ENCODE data around the gene ODAPH.

DNA sequence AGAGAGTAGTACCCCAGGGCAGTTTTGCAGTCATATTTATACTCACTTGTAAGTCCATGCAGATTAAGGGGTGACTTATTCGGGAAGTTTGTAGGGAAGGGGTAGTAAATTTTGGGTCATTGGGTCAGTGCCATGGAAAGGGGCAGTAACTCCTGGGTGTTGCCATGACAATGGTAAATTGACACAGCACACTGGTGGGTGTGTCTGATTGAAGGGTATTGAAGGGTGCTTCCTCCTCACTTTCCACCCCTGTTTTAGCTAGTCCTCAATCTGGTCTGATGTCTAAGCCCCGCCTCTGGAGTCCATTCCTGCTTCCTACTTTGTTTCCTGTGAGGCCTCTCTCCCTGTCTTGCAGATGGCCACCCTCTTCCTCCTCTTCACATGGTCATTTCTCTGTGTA, 11.9 kb downstream of the ODAPH start:
- TF ChIP-seq POLR2A (IDR thresholded peaks at IDR 0.05): no peak
- TF ChIP-seq, protein P1, sequence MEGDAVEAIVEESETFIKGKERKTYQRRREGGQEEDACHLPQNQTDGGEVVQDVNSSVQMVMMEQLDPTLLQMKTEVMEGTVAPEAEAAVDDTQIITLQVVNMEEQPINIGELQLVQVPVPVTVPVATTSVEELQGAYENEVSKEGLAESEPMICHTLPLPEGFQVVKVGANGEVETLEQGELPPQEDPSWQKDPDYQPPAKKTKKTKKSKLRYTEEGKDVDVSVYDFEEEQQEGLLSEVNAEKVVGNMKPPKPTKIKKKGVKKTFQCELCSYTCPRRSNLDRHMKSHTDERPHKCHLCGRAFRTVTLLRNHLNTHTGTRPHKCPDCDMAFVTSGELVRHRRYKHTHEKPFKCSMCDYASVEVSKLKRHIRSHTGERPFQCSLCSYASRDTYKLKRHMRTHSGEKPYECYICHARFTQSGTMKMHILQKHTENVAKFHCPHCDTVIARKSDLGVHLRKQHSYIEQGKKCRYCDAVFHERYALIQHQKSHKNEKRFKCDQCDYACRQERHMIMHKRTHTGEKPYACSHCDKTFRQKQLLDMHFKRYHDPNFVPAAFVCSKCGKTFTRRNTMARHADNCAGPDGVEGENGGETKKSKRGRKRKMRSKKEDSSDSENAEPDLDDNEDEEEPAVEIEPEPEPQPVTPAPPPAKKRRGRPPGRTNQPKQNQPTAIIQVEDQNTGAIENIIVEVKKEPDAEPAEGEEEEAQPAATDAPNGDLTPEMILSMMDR (IDR thresholded peaks at IDR 0.05): no peak
